ENCODE measurements around the gene USP12. TPM values are rescaled to one million over a fixed set of nuclear protein-coding genes. Genes with fewer than 3 reads are reported as not detected.

Gene USP12
- total RNA-seq, 6 donors from 2014 or later, result 11.9 to 78.8 (median 30.5) TPM

GRCh38 chr13:27044837-27045570 is 126.6 kb downstream of the USP12 start:
- WGBS, 2 donors, result 84 to 85% methylated on average over 15 of the region's 15 CpGs

DNA sequence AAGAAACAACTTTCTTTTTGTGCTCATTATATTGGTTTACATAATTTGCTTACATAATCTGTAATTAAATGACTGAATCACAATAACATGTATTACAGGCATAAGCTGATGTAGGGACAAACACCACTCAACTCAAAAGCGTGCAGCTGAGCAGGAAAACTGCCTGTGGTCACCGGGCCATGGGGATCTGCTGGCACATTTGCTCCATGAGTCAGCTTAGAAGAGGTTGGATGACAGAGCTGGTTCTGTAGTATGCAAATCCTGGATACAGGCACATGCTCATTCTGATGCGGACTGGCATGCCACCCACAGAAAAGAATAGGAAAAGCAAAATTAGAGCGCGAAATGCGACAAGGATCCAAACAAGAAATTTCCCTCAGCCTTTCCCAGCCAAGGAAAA is 128.6 kb downstream of the USP12 start:
- no peak overlapping the region for H3K27ac ChIP-seq
- ATAC-seq (ENCODE audit: low FRiP score in 2 of 2), result peak in 1 of 2 donors; percentile 76

More at GRCh38 chr13:27044837-27045570, 126.6 kb downstream of the USP12 start:
- no peak for ATAC-seq (ENCODE audit: low FRiP score in 2 of 2)
- no peak overlapping the region for H3K4me3 ChIP-seq
- TF ChIP-seq EP300 (IDR thresholded peaks at IDR 0.05) (no peak), POLR2AphosphoS5 (IDR thresholded peaks at IDR 0.05) (no peak), POLR2A (IDR thresholded peaks at IDR 0.05) (no peak)
- TF ChIP-seq, protein P1, sequence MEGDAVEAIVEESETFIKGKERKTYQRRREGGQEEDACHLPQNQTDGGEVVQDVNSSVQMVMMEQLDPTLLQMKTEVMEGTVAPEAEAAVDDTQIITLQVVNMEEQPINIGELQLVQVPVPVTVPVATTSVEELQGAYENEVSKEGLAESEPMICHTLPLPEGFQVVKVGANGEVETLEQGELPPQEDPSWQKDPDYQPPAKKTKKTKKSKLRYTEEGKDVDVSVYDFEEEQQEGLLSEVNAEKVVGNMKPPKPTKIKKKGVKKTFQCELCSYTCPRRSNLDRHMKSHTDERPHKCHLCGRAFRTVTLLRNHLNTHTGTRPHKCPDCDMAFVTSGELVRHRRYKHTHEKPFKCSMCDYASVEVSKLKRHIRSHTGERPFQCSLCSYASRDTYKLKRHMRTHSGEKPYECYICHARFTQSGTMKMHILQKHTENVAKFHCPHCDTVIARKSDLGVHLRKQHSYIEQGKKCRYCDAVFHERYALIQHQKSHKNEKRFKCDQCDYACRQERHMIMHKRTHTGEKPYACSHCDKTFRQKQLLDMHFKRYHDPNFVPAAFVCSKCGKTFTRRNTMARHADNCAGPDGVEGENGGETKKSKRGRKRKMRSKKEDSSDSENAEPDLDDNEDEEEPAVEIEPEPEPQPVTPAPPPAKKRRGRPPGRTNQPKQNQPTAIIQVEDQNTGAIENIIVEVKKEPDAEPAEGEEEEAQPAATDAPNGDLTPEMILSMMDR (IDR thresholded peaks at IDR 0.05), result no peak
- H3K27me3 ChIP-seq, result no peaks in the 10 kb centered on the region
- no peaks in the 10 kb centered on the region for H3K4me1 ChIP-seq
- DNase-seq, result no peak
- H3K36me3 ChIP-seq, result no peaks in the 10 kb centered on the region
- no peaks in the 10 kb centered on the region for H3K9me3 ChIP-seq
- H3K27ac ChIP-seq, result no peak overlapping the region

GRCh38 chr13:27041341-27041740 is 130.3 kb downstream of the USP12 start:
- 86 to 91% methylated on average over 6 of the region's 6 CpGs for WGBS, 2 donors
- ATAC-seq (ENCODE audit: low FRiP score in 2 of 2), result no peak
- H3K36me3 ChIP-seq, result no peaks in the 10 kb centered on the region
- no peak overlapping the region for H3K27ac ChIP-seq
- no peaks in the 10 kb centered on the region for H3K27me3 ChIP-seq
- no peaks in the 10 kb centered on the region for H3K4me1 ChIP-seq
- TF ChIP-seq EP300 (IDR thresholded peaks at IDR 0.05) (no peak), POLR2A (IDR thresholded peaks at IDR 0.05) (no peak), POLR2AphosphoS5 (IDR thresholded peaks at IDR 0.05) (no peak)
- TF ChIP-seq, protein P1 (IDR thresholded peaks at IDR 0.05), result no peak
- DNase-seq, result no peak
- H3K9me3 ChIP-seq, result no peaks in the 10 kb centered on the region
- no peak overlapping the region for H3K4me3 ChIP-seq

More for the DNA sequence above, 128.6 kb downstream of the USP12 start:
- H3K9me3 ChIP-seq, result no peaks in the 10 kb centered on the region
- peak in 1 of 2 donors; percentile 49 for DNase-seq
- no peaks in the 10 kb centered on the region for H3K4me1 ChIP-seq
- no peak overlapping the region for H3K4me3 ChIP-seq
- 44 to 64% methylated on average over 6 of the region's 6 CpGs for WGBS, 2 donors
- no peak for TF ChIP-seq POLR2A (IDR thresholded peaks at IDR 0.05)
- peak; percentile 23 to 28 for TF ChIP-seq POLR2AphosphoS5 (IDR thresholded peaks at IDR 0.05)
- H3K27me3 ChIP-seq, result no peaks in the 10 kb centered on the region
- H3K36me3 ChIP-seq, result no peaks in the 10 kb centered on the region

- WGBS, 2 donors, result 97 to 100% methylated on average over 4 of the region's 4 CpGs
These were observed 130.8 kb downstream of the USP12 start for GRCh38 chr13:27040826-27041108.

GRCh38 chr13:27039171-27039701 is 132.4 kb downstream of the USP12 start:
- DNase-seq (no peak), ATAC-seq (ENCODE audit: low FRiP score in 2 of 2) (no peak)
- TF ChIP-seq POLR2A (IDR thresholded peaks at IDR 0.05) (no peak), POLR2AphosphoS5 (IDR thresholded peaks at IDR 0.05) (no peak), EP300 (IDR thresholded peaks at IDR 0.05) (no peak)
- TF ChIP-seq, protein P1 (IDR thresholded peaks at IDR 0.05), result no peak
- Histone ChIP-seq H3K4me1 (peaks cover 0 to 5% (median 0%) of the 10 kb centered on the region in 4 donors), H3K4me3 (no peak overlapping the region), H3K36me3 (no peaks in the 10 kb centered on the region), H3K9me3 (no peaks in the 10 kb centered on the region), H3K27me3 (no peaks in the 10 kb centered on the region), H3K27ac (no peak overlapping the region)
- WGBS, 2 donors, result 89 to 92% methylated on average over 9 of the region's 9 CpGs

More at GRCh38 chr13:27040826-27041108, 130.8 kb downstream of the USP12 start:
- no peaks in the 10 kb centered on the region for H3K36me3 ChIP-seq
- ATAC-seq (ENCODE audit: low FRiP score in 2 of 2) (peak in 1 of 2 donors; percentile 19), DNase-seq (no peak)
- no peaks in the 10 kb centered on the region for H3K27me3 ChIP-seq
- H3K9me3 ChIP-seq, result no peaks in the 10 kb centered on the region
- no peak overlapping the region for H3K4me3 ChIP-seq
- no peaks in the 10 kb centered on the region for H3K4me1 ChIP-seq
- TF ChIP-seq, protein P1 (IDR thresholded peaks at IDR 0.05), result no peak
- TF ChIP-seq POLR2A (IDR thresholded peaks at IDR 0.05), result no peak
- no peak for TF ChIP-seq POLR2AphosphoS5 (IDR thresholded peaks at IDR 0.05)
- H3K27ac ChIP-seq, result no peak overlapping the region
